Right lobe of liver (tissue), 4 donors: ENCODE results near the gene APOBEC3H.

Source experiments
- POLR2A ChIP-seq: fragments of 450-650 bp; IDR thresholded peaks from one replicate; pipeline ENCODE4 v1.6.1; 2017; ENCODE audit warnings: antibody characterized with exemption, mild to moderate bottlenecking
- TF ChIP-seq, protein P1 (sequence below), 4 donors: fragments of 200-600 bp in 3 of 4; fragments of 450-650 bp in 1 of 4; IDR thresholded peaks; one replicate each; pipeline versions ENCODE4 v1.5.1 to v1.8.0; 2016 to 2022; ENCODE audit warnings: antibody characterized with exemption in 4 of 4, mild to moderate bottlenecking in 2 of 4
- donor health status: DM: no; HTN: no; CAD: no.
- donor health status: DM: no; HTN: no; CAD: no.
- donor health status: DM: no; HTN: yes; CAD: no.

DNA sequence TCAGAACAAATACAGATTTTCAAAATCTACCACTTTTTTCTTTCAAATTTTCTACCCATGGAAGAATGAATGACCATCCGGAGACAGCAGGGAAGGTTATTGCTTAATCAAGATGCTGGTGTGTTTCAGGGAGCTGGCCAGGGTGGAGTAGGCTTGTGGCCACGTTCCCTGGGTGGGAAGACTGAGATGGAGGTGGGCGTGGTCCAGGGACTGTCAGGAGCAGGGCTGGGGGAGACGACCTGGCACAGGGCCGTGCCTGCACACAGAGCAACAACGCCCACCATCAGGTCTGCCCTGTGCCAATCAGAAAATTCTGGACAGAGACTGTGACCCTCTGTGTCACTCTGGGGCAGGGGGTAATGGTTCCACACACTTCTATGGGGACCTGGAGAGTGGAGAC is 7.1 kb upstream of the APOBEC3H start:
- TF ChIP-seq, protein P1, sequence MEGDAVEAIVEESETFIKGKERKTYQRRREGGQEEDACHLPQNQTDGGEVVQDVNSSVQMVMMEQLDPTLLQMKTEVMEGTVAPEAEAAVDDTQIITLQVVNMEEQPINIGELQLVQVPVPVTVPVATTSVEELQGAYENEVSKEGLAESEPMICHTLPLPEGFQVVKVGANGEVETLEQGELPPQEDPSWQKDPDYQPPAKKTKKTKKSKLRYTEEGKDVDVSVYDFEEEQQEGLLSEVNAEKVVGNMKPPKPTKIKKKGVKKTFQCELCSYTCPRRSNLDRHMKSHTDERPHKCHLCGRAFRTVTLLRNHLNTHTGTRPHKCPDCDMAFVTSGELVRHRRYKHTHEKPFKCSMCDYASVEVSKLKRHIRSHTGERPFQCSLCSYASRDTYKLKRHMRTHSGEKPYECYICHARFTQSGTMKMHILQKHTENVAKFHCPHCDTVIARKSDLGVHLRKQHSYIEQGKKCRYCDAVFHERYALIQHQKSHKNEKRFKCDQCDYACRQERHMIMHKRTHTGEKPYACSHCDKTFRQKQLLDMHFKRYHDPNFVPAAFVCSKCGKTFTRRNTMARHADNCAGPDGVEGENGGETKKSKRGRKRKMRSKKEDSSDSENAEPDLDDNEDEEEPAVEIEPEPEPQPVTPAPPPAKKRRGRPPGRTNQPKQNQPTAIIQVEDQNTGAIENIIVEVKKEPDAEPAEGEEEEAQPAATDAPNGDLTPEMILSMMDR (IDR thresholded peaks at IDR 0.05) = no peak
- no peak for TF ChIP-seq POLR2A
